HK-2 (cell line): ENCODE data around the gene CHST6.
"Not testable (repeated sequence)": the region's sequence is repeated elsewhere in the genome, so short reads cannot be mapped to it uniquely, and the experiment has no call there.

Experiments
- DNase-seq: peaks from one replicate; pipeline ENCODE4 v3.0.0-alpha.2; 2018; ENCODE audit not compliant: unreplicated experiment

Gene CHST6

GRCh38 chr16:75475420-75475847 lies 19.8 kb downstream of the CHST6 start:
- DNase-seq: no peak

GRCh38 chr16:75472908-75473877 lies 22.0 kb downstream of the CHST6 start:
- DNase-seq: no peak

GRCh38 chr16:75471723-75472633 lies 23.3 kb downstream of the CHST6 start:
- DNase-seq: peak; percentile 37

- no peak for DNase-seq
Observed at GRCh38 chr16:75466760-75467159, 28.5 kb downstream of the CHST6 start.

GRCh38 chr16:75464122-75464918 lies 30.9 kb downstream of the CHST6 start, which contains the start of gene TMEM170A:
Gene TMEM170A (minus strand): TSS chr16:75464689. CDS start chr16:75464600, 89 bp downstream.
- DNase-seq: peak; percentile 99

- DNase-seq: peak; percentile 51
Observed at GRCh38 chr16:75463389-75464121, 31.7 kb downstream of the CHST6 start.

- DNase-seq: no peak
Observed at GRCh38 chr16:75462806-75463205, 32.4 kb downstream of the CHST6 start.

- no peak for DNase-seq
Observed at GRCh38 chr16:75461575-75461974, 33.7 kb downstream of the CHST6 start.

GRCh38 chr16:75460446-75460845 lies 34.8 kb downstream of the CHST6 start:
- DNase-seq: no peak

GRCh38 chr16:75459691-75460090 lies 35.5 kb downstream of the CHST6 start:
- no peak for DNase-seq

- no peak for DNase-seq
Observed at GRCh38 chr16:75458439-75458838, 36.8 kb downstream of the CHST6 start.

GRCh38 chr16:75458029-75458428 lies 37.2 kb downstream of the CHST6 start:
- DNase-seq: no peak

GRCh38 chr16:75457485-75458021 lies 37.7 kb downstream of the CHST6 start:
- no peak for DNase-seq

- no peak for DNase-seq
Observed at GRCh38 chr16:75456971-75457370, 38.3 kb downstream of the CHST6 start.

GRCh38 chr16:75456486-75456885 lies 38.8 kb downstream of the CHST6 start:
- DNase-seq: not testable (repeated sequence)

GRCh38 chr16:75455677-75456076 lies 39.6 kb downstream of the CHST6 start:
- no peak for DNase-seq

- no peak for DNase-seq
Observed at GRCh38 chr16:75452464-75453190, 42.6 kb downstream of the CHST6 start.

- no peak for DNase-seq
Observed at GRCh38 chr16:75446416-75446815, 48.8 kb downstream of the CHST6 start.

GRCh38 chr16:75445298-75445697 lies 49.9 kb downstream of the CHST6 start:
- no peak for DNase-seq

- DNase-seq: no peak
Observed at GRCh38 chr16:75443298-75443697, 51.9 kb downstream of the CHST6 start.
